ACC112 (cell line): ENCODE data around the gene XKR3.
A peak's percentile ranks its signal among the peaks of the same experiment; 100 is the strongest.
"Not testable (repeated sequence)": the region's sequence is repeated elsewhere in the genome, so short reads cannot be mapped to it uniquely, and the experiment has no call there.

Experiments used
- H2AFZ ChIP-seq: fragments of 200-600 bp; sonication (generic); one replicate; pipeline ENCODE4 v1.6.0; 2017; ENCODE audit warnings: antibody characterized with exemption, low read length; ENCODE audit not compliant: unreplicated experiment
- H3K27ac ChIP-seq: fragments of 200-600 bp; sonication (generic); 2 replicates; pipeline ENCODE4 v1.5.1; 2014; ENCODE audit warnings: low read depth, mild to moderate bottlenecking, antibody characterized with exemption, low read length, moderate library complexity
- H3K27me3 ChIP-seq: fragments of 200-600 bp; sonication (generic); 2 replicates; pipeline ENCODE4 v1.6.1; 2014; ENCODE audit warnings: mild to moderate bottlenecking, antibody characterized with exemption, low read length, moderate library complexity, mixed read lengths; ENCODE audit not compliant: insufficient read depth
- H3K36me3 ChIP-seq: fragments of 200-600 bp; sonication (generic); 2 replicates; pipeline ENCODE4 v1.6.1; 2016; ENCODE audit warnings: mild to moderate bottlenecking, antibody characterized with exemption, low read length, moderate library complexity, mixed read lengths; ENCODE audit not compliant: insufficient read depth
- H3K4me1 ChIP-seq: fragments of 200-600 bp; sonication (generic); one replicate; pipeline ENCODE4 v1.6.1; 2016; ENCODE audit warnings: low read length, mixed read lengths; ENCODE audit not compliant: insufficient read depth, unreplicated experiment, control insufficient read depth
- H3K4me3 ChIP-seq: fragments of 200-600 bp; sonication (generic); 2 replicates; pipeline ENCODE4 v1.5.1; 2014; ENCODE audit warnings: mild to moderate bottlenecking, low read depth, low read length
- H3K79me2 ChIP-seq: fragments of 200-600 bp; sonication (generic); one replicate; pipeline ENCODE4 v1.6.0; 2016; ENCODE audit warnings: low read length; ENCODE audit not compliant: control insufficient read depth, unreplicated experiment, insufficient read depth

XKR3 gene

DNA sequence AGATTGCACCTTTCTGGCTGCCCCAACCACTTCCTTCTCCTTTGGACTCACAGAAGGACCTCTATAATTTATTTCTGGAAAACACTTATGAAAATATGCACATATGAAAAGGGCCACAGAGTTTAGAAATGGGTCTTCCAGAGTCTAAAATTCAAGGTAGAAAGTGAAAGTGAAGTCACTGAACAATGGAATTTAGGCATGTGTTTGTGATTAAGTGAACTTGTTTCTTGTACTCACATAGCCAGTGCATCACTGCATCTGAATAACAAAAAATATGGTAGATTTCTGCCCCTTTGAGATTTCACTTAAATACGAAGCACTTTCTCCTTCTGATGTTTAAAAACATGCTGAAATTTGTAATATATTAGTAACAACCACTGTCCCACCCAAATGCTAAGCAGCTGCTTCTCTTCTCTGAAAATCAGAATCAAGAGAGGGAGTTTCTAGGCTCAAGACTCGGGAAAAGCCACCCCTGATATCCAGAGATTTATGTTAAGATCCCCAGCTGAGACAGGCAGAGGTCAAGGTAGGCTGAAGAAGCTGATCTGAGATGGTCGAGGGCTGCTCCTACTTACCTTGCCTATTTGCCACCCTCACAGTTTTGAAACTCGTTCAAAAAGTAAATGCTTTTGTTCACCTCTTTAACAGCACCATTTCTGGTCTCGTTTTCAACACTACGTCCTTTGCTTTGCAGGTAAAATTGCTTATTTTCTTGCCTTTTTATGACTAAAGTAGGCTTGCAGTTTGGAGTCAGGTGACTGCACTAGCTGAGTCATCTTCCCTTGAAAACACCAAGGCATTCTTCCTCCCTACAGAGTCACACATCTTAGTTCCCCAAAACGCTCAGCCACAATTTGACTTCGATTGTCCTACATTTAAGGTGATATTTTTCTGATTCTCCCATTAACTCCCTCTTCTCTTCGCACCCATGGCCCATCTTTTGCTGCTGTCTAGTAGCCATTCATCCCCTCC lies at the start of gene XKR3:
Gene XKR3, minus strand, starts transcription at position 696 of the 972 bp plus-strand sequence. CDS start 17,338 bp downstream, outside the sequence.
- H3K4me3 ChIP-seq: peak within 1 kb of the TSS; percentile 73

DNA sequence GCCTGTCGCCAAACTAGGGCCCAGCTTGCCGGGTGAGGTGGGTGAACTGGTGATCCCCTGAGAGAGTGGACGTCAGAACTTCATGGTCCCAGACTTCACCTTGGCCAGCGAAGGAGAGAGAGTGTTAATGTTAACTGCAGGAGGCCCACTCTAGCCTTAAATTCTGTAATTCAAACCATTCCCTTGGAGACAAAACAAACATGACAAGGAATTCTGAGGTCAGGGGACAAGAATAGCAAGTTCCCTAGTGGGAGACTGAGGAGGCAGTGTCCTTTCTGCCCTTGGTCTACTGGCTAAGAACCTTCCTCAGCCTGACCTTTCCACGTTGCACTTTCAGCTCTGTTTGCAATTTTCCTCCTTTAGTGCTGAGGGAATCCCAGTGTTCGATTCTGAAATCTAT lies 44.4 kb upstream of the XKR3 start:
- not testable (repeated sequence) for H2AFZ ChIP-seq, H3K79me2 ChIP-seq, H3K4me3 ChIP-seq, H3K36me3 ChIP-seq, H3K27me3 ChIP-seq
- Histone ChIP-seq H3K4me1 (peaks cover 17% of the 10 kb centered on the region), H3K27ac (peak overlapping the region; percentile 84)

More for the DNA sequence above, at the start of gene XKR3:
- Histone ChIP-seq H3K27ac (peak within 1 kb of the TSS; percentile 77), H3K36me3 (no peaks in the 10 kb centered on the region), H2AFZ (peak within 1 kb of the TSS; percentile 87), H3K27me3 (no peaks in the 10 kb centered on the region), H3K4me1 (peaks cover 9% of the 10 kb centered on the region), H3K79me2 (no peaks in the 10 kb centered on the region)

DNA sequence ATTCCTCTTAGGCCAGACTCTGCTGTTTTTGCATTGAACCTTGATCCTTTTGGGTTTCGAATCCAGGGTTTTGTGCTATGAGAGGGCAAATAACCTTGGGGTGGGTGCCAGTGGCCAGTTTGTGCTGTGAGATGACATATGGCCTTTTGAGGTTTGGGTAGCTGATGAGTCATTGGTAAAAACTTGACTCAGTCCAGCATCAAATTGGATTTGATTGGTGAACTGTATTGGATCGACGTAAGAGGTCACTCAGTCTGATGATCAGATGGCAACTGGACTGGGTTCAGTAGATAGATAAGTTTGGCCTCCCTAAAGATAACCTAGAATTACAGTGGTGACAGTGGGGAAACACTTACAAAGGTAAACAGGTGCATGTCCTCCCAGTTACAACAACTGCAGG lies 41.0 kb upstream of the XKR3 start:
- Histone ChIP-seq H3K4me1 (peaks cover 17% of the 10 kb centered on the region), H3K79me2 (no peaks in the 10 kb centered on the region), H3K27me3 (no peaks in the 10 kb centered on the region), H3K4me3 (no peak overlapping the region), H2AFZ (no peak overlapping the region), H3K27ac (peak overlapping the region; percentile 26), H3K36me3 (no peaks in the 10 kb centered on the region)

DNA sequence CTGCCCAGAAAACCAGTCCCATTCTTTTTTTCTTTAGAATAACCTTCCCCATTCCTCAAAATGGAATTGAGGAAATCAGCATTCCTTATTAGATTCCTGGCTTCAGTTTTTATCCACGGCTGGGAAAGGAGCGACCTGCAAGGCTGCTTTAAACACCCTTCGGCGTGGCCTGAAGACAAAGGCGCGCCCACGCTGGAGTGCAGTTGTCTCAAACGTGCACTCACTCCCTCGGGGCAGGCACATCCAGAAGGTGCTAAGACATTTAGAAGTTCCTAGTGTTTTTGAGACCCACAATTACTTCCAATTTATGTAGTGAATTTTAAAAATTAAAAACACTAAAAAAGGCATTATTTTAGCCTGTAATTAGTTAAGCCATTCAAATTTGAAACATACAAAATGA lies 31.6 kb upstream of the XKR3 start:
- not testable (repeated sequence) for H3K79me2 ChIP-seq, H2AFZ ChIP-seq, H3K27me3 ChIP-seq, H3K27ac ChIP-seq, H3K4me3 ChIP-seq, H3K36me3 ChIP-seq, H3K4me1 ChIP-seq

- peaks cover 7% of the 10 kb centered on the region for H3K4me1 ChIP-seq
- no peak overlapping the region for H3K4me3 ChIP-seq
- no peaks in the 10 kb centered on the region for H3K27me3 ChIP-seq
- H3K36me3 ChIP-seq: no peaks in the 10 kb centered on the region
- no peak overlapping the region for H3K27ac ChIP-seq
- no peaks in the 10 kb centered on the region for H3K79me2 ChIP-seq
- no peak overlapping the region for H2AFZ ChIP-seq
These were observed 29.4 kb upstream of the XKR3 start for GRCh38 chr22:16854631-16855030.

DNA sequence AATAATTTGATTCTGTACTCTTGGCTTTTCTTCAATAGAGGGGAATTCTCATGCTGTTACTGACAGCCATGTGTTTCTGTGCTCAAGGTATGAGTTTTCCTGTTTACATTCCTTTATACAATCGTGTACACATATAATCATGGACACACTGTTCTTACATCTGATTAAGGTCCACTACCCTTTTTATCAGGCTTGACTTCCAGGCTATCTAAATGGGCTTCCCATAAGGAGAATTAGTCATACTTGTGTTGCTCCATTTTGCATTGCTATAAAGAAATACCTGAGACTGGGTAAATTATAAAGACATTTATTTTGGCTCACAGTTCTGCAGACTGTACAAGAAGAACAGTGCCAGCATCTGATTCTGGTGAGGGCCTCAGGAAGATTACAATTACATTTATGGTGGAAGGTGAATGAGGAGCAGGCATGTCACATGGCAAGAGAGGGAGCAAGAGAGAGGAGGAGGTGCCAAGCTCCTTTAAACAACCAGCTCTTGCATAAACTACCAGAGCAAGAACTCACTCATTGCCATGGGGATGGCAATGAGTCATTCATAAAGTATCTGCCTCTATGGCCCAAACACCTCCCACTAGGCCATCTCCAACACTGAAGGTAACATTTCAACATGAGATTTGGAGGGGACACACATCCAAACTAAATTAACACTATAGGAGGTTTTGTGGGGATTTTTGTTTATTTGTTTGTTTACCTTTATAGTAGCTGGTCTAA lies 26.2 kb upstream of the XKR3 start:
- peak overlapping the region; percentile 60 for H3K27ac ChIP-seq

DNA sequence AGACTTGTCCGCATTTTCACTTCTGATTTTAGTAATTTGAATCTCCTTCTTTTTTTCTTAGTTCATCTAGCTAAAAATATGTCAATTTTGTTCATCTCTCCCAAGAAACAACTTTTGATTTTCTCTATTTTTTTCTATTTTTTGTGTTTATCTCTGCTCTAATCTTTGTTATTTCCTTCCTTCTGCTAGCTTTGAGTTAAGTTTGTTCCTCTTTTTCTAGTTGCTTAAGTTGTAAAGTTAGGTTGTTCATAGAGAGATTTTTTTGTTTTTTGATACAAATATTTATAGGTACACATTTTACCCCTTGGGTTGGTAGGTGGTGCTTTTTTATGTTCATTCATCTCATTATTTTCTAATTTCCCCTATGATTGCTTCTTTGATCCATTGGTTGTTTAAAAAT lies 22.1 kb upstream of the XKR3 start:
- no peaks in the 10 kb centered on the region for H3K79me2 ChIP-seq
- no peaks in the 10 kb centered on the region for H3K36me3 ChIP-seq
- no peak overlapping the region for H3K27ac ChIP-seq
- H2AFZ ChIP-seq: no peak overlapping the region
- H3K4me1 ChIP-seq: peaks cover 12% of the 10 kb centered on the region
- no peak overlapping the region for H3K4me3 ChIP-seq
- H3K27me3 ChIP-seq: no peaks in the 10 kb centered on the region

More for the DNA sequence above, 26.2 kb upstream of the XKR3 start:
- not testable (repeated sequence) for H3K36me3 ChIP-seq, H2AFZ ChIP-seq, H3K79me2 ChIP-seq, H3K4me3 ChIP-seq, H3K27me3 ChIP-seq
- peaks cover 12% of the 10 kb centered on the region for H3K4me1 ChIP-seq

GRCh38 chr22:16845881-16846280 lies 20.7 kb upstream of the XKR3 start:
- H3K36me3 ChIP-seq: no peaks in the 10 kb centered on the region
- H3K4me1 ChIP-seq: peaks cover 6% of the 10 kb centered on the region
- no peaks in the 10 kb centered on the region for H3K79me2 ChIP-seq
- H3K4me3 ChIP-seq: no peak overlapping the region
- no peaks in the 10 kb centered on the region for H3K27me3 ChIP-seq
- no peak overlapping the region for H3K27ac ChIP-seq
- no peak overlapping the region for H2AFZ ChIP-seq

GRCh38 chr22:16845465-16845864 lies 20.3 kb upstream of the XKR3 start:
- Histone ChIP-seq H3K27ac (no peak overlapping the region), H3K79me2 (no peaks in the 10 kb centered on the region), H3K27me3 (no peaks in the 10 kb centered on the region), H3K4me3 (no peak overlapping the region), H2AFZ (no peak overlapping the region), H3K36me3 (no peaks in the 10 kb centered on the region), H3K4me1 (peaks cover 5% of the 10 kb centered on the region)

GRCh38 chr22:16844529-16844928 lies 19.3 kb upstream of the XKR3 start:
- H3K36me3 ChIP-seq: no peaks in the 10 kb centered on the region
- no peak overlapping the region for H3K4me3 ChIP-seq
- H2AFZ ChIP-seq: no peak overlapping the region
- no peaks in the 10 kb centered on the region for H3K79me2 ChIP-seq
- H3K27ac ChIP-seq: no peak overlapping the region
- no peaks in the 10 kb centered on the region for H3K27me3 ChIP-seq
- peaks cover 5% of the 10 kb centered on the region for H3K4me1 ChIP-seq
